Raji (cell line): ENCODE data around the gene CLK2.

ENCODE experiments used
- POLR2A ChIP-seq: IDR thresholded peaks from 2 replicates; pipeline ENCODE4 v1.6.1; 2011; ENCODE audit warnings: low read depth, low read length, control low read depth; ENCODE audit not compliant: insufficient read depth

CLK2 gene

DNA sequence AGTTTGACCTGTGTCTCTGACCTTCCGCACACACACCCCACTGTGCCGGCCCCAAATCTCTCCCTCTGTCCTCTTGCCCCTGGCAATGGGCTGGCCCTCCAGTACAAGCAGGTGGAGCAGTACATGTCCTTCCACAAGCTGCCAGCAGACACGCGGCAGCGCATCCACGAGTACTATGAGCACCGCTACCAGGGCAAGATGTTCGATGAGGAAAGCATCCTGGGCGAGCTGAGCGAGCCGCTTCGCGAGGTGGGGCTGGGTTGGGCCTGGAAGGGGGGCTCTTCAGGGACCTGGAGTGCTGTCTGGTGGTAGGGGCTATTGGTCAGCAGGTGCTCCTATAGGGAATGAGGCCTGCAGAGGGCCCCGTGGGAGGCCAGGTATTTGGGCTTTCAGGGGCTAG lies 11.8 kb upstream of the CLK2 start:
- TF ChIP-seq POLR2A = no peak

DNA sequence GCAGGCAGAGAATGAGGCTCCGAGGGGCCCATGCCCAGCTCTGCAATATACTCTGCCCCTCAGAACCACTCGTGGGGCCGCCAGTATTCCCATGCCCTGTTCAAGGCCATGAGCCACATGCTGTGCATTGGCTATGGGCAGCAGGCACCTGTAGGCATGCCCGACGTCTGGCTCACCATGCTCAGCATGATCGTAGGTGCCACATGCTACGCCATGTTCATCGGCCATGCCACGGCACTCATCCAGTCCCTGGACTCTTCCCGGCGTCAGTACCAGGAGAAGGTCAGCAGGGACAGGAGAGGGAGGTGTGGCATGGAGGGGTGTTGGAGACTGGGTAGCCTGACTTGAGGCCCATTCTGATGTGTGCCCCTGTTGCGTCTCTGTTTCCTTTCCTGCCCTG lies 11.2 kb upstream of the CLK2 start:
- no peak for TF ChIP-seq POLR2A

DNA sequence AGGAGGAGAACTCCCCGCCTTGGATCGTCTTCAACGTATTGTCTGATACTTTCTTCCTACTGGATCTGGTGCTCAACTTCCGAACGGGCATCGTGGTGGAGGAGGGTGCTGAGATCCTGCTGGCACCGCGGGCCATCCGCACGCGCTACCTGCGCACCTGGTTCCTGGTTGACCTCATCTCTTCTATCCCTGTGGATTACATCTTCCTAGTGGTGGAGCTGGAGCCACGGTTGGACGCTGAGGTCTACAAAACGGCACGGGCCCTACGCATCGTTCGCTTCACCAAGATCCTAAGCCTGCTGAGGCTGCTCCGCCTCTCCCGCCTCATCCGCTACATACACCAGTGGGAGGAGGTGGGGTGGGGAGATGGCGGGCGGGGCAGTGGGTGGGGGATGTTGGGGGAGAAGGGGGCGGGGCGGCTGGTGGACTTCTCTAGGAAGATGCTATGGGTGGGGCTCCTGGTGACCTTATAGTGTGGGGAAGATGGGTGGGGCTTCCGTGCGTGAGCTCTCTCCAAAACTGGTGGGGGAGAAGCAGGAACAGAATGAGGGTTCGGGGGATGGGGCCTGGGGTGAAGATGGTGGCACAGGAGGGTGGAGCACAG lies 9.3 kb upstream of the CLK2 start:
- TF ChIP-seq POLR2A = no peak

DNA sequence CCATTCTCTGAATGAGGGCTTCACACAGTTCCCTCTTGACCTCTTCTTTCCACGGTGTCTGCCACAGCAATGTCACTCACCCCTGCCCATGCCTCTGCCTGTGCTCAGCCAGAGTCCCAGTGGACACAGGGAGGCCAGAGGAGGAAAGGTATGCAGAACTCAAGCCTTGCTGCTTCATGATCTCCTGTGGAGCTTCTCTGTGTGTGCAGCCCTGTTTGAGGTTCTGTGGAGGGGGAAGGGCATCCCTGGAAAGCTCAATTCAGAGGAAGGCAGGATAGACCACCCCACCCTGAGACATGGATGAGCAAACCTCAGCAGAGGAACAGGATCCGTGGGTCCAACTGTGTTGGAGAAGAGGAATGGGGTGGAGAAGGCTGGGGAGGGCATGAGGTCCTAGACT lies 6.0 kb upstream of the CLK2 start:
- TF ChIP-seq POLR2A = no peak

DNA sequence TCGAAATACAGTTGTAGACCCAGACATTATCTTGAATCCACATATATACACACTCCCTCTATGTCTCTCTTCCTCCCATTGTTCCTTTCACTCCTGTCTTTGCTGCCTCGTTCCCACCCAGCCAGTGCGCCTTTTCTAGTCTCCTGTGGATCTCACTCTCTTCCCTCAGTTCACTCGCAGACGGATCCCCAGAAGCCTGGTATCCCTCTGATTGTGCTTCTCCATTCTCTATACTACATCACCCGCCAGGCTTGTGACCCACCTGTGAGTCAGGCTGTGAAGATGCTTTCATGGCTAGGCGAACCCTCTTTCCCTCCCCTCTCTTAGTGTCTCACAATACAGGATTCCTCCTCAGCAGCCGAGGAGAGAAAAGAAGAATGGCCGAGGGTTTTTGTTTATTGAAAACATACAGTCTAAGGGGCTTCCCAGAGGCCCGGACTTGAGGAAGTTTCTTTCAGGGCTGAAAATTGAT lies 5.4 kb upstream of the CLK2 start:
- TF ChIP-seq POLR2A = no peak

DNA sequence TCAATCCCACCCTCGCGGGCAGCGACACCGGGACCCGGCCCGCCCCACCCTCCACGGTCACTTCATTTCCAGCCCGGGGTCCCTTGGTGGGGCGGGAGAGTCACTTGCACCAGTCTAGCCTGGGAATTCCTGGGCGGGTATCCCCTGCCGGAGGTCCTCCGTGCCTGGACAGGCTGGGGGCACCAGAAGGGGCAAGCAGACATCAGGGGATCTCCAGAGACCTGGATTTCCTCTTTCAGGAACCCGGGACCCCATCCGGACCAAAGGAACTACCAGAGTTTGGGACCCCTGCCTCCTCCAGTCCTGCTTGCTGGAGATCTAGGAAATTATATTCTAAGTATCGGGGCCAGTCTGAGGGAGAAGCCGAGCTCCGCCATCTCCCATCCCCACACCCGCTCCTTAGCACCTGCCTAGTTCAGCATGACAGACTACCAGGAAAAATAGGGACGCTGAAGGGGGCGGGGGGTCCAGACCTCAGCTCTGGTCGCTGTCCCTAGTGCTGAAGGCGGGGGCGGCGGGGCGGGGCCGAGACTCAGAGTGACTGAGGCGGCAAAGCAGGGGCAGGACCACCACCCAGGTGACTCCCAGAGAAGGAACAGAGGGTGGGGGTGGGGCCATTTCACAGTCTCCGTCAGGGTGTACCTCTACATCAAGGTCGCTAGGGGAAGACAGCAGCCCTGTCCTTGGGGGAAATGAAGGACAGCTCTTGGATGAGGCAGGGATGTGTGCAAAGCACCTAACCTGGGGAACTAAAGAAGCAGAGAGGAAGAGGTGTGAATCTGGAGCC lies 4.8 kb upstream of the CLK2 start:
- TF ChIP-seq POLR2A = no peak

DNA sequence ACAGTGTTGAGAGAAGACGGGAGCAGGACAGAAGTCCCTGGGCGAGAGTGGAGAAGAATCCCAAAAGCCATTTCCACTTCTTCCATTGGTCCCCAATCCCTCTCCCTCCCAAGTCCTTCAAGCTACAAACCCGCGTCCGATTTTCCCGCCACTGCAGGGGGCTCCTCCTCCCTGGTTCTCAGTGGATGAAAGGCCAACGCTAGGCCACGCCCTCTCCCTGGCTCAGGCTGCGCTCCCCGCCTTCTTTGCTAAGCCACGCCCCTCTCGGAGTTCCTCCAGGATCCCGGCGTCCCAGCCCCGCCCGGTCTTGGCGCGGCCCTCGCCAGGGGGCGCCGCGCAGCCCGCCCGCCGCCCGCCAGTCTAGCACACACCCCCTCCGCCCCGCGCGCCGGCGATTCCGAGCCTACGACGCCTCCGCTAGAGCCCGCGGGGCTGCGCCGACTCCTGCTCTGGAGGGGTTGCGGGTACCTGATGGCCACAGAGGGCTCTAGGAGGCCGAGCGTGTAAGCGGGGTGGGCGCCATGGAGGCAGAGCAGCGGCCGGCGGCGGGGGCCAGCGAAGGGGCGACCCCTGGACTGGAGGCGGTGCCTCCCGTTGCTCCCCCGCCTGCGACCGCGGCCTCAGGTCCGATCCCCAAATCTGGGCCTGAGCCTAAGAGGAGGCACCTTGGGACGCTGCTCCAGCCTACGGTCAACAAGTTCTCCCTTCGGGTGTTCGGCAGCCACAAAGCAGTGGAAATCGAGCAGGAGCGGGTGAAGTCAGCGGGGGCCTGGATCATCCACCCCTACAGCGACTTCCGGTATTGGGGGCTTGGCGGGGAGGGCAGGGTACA lies 4.0 kb upstream of the CLK2 start, which contains the start of gene HCN3:
TSS of gene HCN3 (plus strand) at position 394 of the 832 bp plus-strand sequence. CDS start at position 522, 128 bp downstream.
- TF ChIP-seq POLR2A = peak; percentile 55

DNA sequence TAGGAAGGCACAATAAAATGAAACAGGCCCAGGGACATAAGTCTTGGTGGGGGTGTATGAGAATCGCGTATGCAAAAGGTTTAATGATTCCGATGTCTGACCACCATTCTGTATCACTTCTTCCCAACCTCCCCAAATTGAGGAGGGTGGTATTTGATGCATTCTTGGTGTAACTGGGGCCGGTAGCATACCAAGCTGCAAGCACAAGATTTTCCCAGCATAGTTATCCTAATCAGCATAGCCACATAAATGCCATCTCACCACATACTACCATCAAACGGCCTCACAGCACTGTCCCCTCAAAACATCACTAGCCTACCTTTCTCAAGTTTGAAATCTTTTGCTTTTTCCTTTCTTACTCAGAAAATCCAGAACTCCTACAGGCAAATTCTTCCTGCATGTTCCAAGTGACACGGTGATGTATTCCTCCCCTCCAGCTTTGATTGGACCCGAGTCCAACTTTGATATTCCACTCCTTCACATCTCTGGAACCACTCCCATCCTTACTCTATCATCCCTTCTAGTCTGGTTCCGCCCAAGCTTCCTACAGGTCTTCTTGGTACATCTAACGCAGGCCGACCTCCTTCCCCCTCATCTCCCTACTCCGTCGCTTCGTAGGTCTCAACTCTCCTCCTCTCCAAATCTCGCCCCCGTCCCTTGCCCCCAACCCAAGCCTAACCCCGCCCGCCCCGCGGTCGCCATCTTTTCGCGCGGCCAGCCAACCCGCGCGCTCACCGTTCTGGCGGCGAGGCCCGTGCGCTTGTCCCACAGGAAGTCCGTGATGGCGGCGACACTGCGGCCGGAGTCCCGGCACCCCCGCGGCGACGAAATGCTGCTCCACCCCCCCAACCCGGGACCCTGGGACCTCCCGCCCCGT lies 600 bp downstream of the CLK2 start:
- no peak for TF ChIP-seq POLR2A

DNA sequence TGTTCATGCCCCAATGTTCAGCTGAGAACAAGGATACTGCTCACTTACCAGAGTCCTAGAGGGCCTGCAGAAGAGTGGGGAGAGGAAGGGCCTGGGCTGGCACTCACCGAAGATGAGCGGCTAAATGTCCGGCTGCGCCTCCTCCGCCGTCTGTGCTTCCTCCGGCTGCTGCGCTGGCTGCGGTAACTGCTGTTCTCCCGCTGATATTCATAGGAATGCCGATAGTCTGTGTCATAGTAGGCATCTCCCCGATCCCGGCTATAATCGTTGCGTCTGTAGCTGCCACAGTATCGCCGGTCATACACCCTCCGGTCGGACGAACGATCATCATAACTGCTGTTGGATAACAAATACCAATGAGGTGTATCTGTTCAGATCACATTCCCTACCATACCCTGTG lies 3.9 kb downstream of the CLK2 start:
- no peak for TF ChIP-seq POLR2A

DNA sequence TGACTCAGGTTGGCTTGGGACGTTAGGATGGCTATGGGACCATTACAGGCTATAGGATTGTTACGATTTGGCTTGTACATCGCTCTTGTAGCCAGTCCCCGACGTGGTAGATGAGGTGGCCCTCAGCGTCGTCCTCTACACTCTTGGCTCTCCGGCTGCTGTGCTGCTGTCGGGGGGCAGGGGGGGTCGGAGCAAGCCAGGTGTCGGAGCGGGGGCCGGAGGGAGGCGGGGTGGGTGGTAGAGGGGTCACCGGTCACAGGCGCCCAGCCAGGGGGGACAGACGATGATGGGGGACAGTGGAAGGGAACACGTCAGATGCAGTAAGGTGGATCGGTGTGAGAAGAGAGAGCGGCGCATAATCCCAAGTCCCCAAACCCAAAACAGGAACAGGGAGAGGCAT lies 4.7 kb downstream of the CLK2 start:
- no peak for TF ChIP-seq POLR2A

DNA sequence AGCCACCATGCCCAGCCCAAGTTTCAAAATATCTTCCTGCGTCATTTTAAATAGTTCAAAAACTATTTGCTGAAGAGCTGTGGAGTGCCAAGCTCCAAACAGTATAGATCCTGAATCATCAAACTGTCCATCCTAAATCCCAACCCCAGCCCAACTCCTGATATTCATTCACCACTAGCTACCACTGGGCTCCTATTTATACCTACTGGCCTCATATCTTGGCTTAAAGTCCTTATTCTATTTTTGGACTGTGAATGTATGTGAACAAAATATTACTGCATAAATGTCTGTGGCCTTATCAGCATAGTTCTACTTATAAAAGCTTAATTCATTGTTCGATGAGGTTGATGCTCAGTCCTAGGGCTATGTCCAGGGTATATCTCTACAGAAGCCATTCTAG lies 5.9 kb downstream of the CLK2 start:
- TF ChIP-seq POLR2A = no peak

DNA sequence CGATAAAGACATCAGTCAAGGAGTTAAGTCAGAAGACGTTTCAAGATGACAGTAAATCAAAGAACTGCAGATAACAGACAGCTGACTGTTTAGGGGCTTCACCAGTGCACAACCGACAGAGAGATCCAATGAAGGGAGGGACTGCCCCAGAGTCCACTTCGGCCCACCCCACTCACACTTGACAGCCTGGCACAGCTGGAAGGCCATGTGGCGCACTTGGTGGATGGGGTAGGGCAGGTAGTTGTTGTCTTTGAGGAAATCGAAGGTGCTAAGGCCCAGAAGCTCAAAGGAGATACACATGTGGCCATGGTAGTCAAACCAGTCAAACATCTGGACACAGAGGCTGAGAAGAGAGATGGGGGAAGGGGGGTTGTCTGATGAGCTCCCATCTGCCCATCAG lies 6.8 kb downstream of the CLK2 start:
- TF ChIP-seq POLR2A = no peak

DNA sequence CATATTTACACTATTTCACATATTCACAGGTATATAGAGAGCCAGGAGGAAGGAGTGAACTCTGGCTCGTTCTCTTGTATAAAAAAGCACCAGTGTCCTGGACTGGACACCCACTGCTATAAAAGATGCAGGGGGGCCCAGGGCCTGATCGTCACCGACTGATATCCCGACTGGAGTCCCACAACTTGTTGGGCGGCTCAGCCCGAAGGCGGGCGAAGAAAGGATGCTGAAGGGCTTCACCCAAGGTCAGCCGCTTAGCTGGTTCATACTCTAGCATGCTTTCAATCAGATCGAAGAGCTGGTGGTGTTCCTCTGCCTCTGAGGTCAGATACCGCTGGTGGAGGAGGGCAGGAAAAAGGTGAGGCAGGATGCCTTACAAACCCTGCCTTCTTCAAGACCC lies 10.2 kb downstream of the CLK2 start:
- no peak for TF ChIP-seq POLR2A

DNA sequence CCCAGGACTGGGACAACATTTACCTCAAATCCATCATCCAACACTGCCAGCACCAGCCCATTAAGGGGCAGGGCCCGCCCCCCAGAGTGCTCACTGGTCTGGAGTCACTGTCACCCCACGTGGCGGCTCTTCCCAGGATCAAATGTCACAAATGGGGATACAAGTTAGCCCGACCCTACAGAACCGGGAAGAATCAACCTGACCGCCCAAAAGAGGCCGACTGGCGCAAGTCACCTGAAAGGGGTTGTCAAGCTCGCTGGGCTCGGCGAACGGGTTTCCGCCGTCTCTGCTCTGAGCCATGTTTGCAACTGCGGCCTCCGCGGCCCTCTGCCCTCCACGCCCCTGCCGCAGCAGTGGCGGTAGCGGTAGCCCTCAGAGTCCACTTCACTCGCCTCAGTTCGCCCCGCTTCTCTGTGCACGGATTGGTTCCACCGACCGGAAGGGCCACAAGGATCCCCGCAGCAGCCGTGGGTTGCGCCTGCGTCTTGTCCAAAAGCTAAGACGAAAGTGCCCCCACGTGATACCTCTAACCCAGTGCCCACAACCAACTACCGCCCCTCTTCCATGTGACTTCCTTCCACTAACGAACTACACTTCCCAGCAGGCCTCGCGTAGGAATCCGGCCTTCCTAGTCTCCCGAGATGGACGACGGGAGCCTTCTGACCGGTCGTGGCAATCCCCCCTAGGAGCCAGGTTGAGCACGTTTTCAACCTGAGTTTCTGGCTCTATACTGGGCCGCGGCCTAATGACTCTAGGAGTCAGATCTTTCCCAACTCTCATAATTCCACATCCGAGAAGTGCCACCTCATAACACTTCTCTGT lies 11.2 kb downstream of the CLK2 start, which contains the start of gene SCAMP3:
TSS of gene SCAMP3 (minus strand) at position 509 of the 822 bp plus-strand sequence. CDS start at position 300, 209 bp downstream.
- TF ChIP-seq POLR2A = peak; percentile 91

DNA sequence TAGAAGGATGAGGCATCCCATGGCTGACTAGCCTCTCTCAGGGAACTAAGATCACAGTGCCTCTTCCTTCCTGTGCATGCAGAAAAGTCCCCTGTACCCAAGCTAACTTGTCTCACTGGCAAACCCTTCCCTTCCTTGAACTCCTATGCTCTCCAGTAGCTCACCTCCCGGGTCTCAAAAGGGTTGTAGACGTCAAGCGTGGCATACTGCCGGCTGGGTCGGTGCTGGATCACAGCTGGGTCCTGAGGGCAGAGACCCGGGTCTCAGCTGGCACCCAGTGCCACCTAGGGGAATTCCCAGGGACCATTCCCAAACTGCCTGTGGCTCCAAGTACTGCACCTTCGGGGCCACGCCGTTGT lies 11.8 kb downstream of the CLK2 start:
- no peak for TF ChIP-seq POLR2A
